HepG2 (cell line): Measurements from ENCODE around the gene TOP3B. TPM values are rescaled to one million over a fixed set of nuclear protein-coding genes. Genes with fewer than 3 reads are reported as not detected.

Source experiments
- ATAC-seq: fragments of 200-7000 bp; cut with Tn5 transposase; 3 replicates; pipeline ENCODE4 v1.9.1; 2020; ENCODE audit warnings: mild to moderate bottlenecking, moderate library complexity
- BruUV-seq: library from RNA; stranded (reverse); fragments of 400-500 nt; replicated peaks from 2 replicates; lab custom pipeline; 2021; lab: Mats Ljungman, UMichigan
- CTCF ChIA-PET: fragments of 300-600 bp; formaldehyde crosslinking; extraction: SDS; loops from one replicate; lab custom pipeline; 2021; ENCODE audit warnings: low total read pairs, inconsistent platforms, low intra/inter-chr PET ratio; lab: Yijun Ruan, JAX
- POLR2A ChIA-PET: fragments of 350-600 bp; sonication (Branson Sonifier 250); formaldehyde crosslinking; loops from one replicate; lab custom pipeline; 2020; ENCODE audit warnings: antibody characterized with exemption, inconsistent platforms; lab: Yijun Ruan, JAX
- DNase-seq: peaks from one replicate; pipeline ENCODE4 v3.0.0-alpha.2; 2015; ENCODE audit warnings: low spot score
- FAIRE-seq: peaks from 3 replicates; lab custom pipeline; 2011; peaks lifted over from hg19 to GRCh38; lab: Jason Lieb, UNC
- H2AFZ ChIP-seq: one replicate; pipeline ENCODE4 v1.6.1; 2011; ENCODE audit warnings: low read length, inconsistent platforms
- H3K27ac ChIP-seq: fragments of 300-600 bp; 3 replicates; pipeline ENCODE4 v1.8.0; 2011; ENCODE audit warnings: mixed run types, mild to moderate bottlenecking, mixed read lengths, low read length, inconsistent platforms; ENCODE audit not compliant: insufficient read depth; ENCODE audit errors: extremely low read length
- H3K27me3 ChIP-seq, 2 experiments: fragments of 200-600 bp in 1 of 2; 2 replicates in 1 of 2; 3 replicates in 1 of 2; pipeline versions ENCODE4 v1.6.0 to v1.8.0; 2011; ENCODE audit warnings: low read length in 2 of 2, mild to moderate bottlenecking in 2 of 2, moderate library complexity in 2 of 2, inconsistent platforms in 1 of 2; ENCODE audit not compliant: insufficient read depth in 2 of 2, control insufficient read depth in 1 of 2
- H3K36me3 ChIP-seq, 2 experiments: fragments of 200-600 bp in 1 of 2; replicated peaks in 1 of 2; 2 replicates in 1 of 2; 3 replicates in 1 of 2; pipeline versions ENCODE4 v1.5.1 to v1.8.0; 2011; ENCODE audit warnings: low read length in 2 of 2, inconsistent platforms in 1 of 2; ENCODE audit not compliant: insufficient read depth in 2 of 2, control insufficient read depth in 1 of 2
- H3K4me1 ChIP-seq: 2 replicates; pipeline ENCODE4 v1.5.1; 2012; ENCODE audit warnings: low read length, inconsistent platforms; ENCODE audit not compliant: insufficient read depth
- H3K4me2 ChIP-seq: 2 replicates; pipeline ENCODE4 v1.6.0; 2011; ENCODE audit warnings: low read depth, low read length, inconsistent platforms
- H3K4me3 ChIP-seq, 3 experiments: fragments of 200-600 bp in 1 of 3; sonication (generic), shearing (Covaris generic) in 1 of 3; replicated peaks in 1 of 3; 2 replicates each; pipeline ENCODE4 v1.5.1; 2011 to 2016; ENCODE audit warnings: low read length in 3 of 3, inconsistent platforms in 2 of 3, low read depth in 2 of 3, mild to moderate bottlenecking in 2 of 3, control low read depth in 1 of 3, mixed read lengths in 1 of 3; ENCODE audit not compliant: insufficient read depth in 1 of 3
- H3K79me2 ChIP-seq: one replicate; pipeline ENCODE4 v1.6.1; 2011; ENCODE audit warnings: low read length, inconsistent platforms; ENCODE audit not compliant: insufficient read depth
- H3K9ac ChIP-seq: 2 replicates; pipeline ENCODE4 v1.6.0; 2011; ENCODE audit warnings: mild to moderate bottlenecking, low read depth, low read length, inconsistent platforms; ENCODE audit not compliant: insufficient read depth
- H3K9me3 ChIP-seq: 2 replicates; pipeline ENCODE4 v1.5.1; 2012; ENCODE audit warnings: mild to moderate bottlenecking, low read length
- H4K20me1 ChIP-seq: 2 replicates; pipeline ENCODE4 v1.6.0; 2011; ENCODE audit warnings: inconsistent platforms, mild to moderate bottlenecking, low read length, moderate library complexity; ENCODE audit not compliant: insufficient read depth
- AGO2 ChIP-seq: fragments of 200-400 bp; formaldehyde crosslinking; optimal IDR thresholded peaks from 2 replicates; pipeline ENCODE3; 2017; ENCODE audit warnings: mild to moderate bottlenecking, low read depth, low read length, moderate library complexity
- IRF9 ChIP-seq: sonication (generic); formaldehyde crosslinking; IDR thresholded peaks from 2 replicates; pipeline ENCODE4 v1.8.0; 2022; ENCODE audit warnings: missing genetic modification reagents, mild to moderate bottlenecking, borderline replicate concordance
- ZNF703 ChIP-seq: sonication (generic); formaldehyde crosslinking; IDR thresholded peaks from 2 replicates; pipeline ENCODE4 v1.5.1; 2020; ENCODE audit warnings: missing genetic modification reagents, mild to moderate bottlenecking, moderate library complexity, borderline replicate concordance
- WGBS: methylation state at CpG from one replicate; pipeline ENCODE4 v1.1.6; 2017; ENCODE audit warnings: low lambda C conversion rate; 5-methylcytosine and 5-hydroxymethylcytosine counted together
- in situ Hi-C: cut with HindIII; loops from 2 replicates; pipeline ENCODE4 v1.10.0; 2017; ENCODE audit warnings: low pct_unique_long_range_greater_than_20kb; ENCODE audit not compliant: extremely low pct_ligation_motif_present
- intact Hi-C: fragments of 100-400 bp; cut with micrococcal nuclease; formaldehyde crosslinking; loops from one replicate; pipeline ENCODE4 v1.10.0; 2022; ENCODE audit not compliant: unreplicated experiment
- polyA plus RNA-seq, 8 experiments: library from polyadenylated mRNA; depleted of rRNA in 3 of 8; stranded (reverse) in 7 of 8; unstranded in 1 of 8; fragments of >200 nt; fragmentation: Illumina TruSeq in 4 of 8; extraction: Trizol in 4 of 8; gene quantifications; 2 replicates each; pipeline versions ENCODE4 v1.2.1 to v1.2.3, GENCODE V29; 2011 to 2016; ENCODE audit warnings: low read depth in 4 of 8, missing spikeins in 1 of 8, mixed read lengths in 1 of 8; ENCODE audit not compliant: insufficient read depth in 1 of 8
- total RNA-seq, 5 experiments: library from RNA; depleted of rRNA; stranded (reverse); fragments of >200 nt; fragmentation: Illumina TruSeq; extraction: Trizol; gene quantifications; 2 replicates each; pipeline ENCODE4 v1.2.3, GENCODE V29; 2016; ENCODE audit warnings: low read depth in 1 of 5

The TOP3B gene
- total and polyA plus RNA-seq, 2 of the 13 experiments (the other 11 are each of a cell fraction or from before 2014, with no cell fraction given): 28.5 to 29.7 TPM

GRCh38 chr22:21943571-21944448 lies 38.8 kb downstream of the TOP3B start:
- POLR2A ChIA-PET: no interaction called here

More at GRCh38 chr22:21943571-21944448, 38.8 kb downstream of the TOP3B start:
- H3K9ac ChIP-seq: no peak overlapping the region
- H2AFZ ChIP-seq: no peak overlapping the region
- DNase-seq: no peak
- no peaks in the 10 kb centered on the region for H3K79me2 ChIP-seq
- H3K27ac ChIP-seq: no peak overlapping the region
- peaks cover 4% of the 10 kb centered on the region for H3K4me1 ChIP-seq
- TF ChIP-seq AGO2: peak; percentile 43
- no peak for TF ChIP-seq ZNF703 (CRISPR knock-in tag)
- 0 out of 2 replicates have a peak, but pooled peaks have one; percentile 20 for TF ChIP-seq IRF9
- H3K36me3 ChIP-seq: peaks cover 5 to 25% of the 10 kb centered on the region in 2 experiments; a peak in 4 of 5 replicates
- no peak overlapping the region for H3K4me2 ChIP-seq
- 0 out of 2 replicates have a peak, but pooled peaks cover 4% of the 10 kb centered on the region for H4K20me1 ChIP-seq
- in situ Hi-C loops (no loop called here), intact Hi-C loops (no loop called here)
- WGBS: 96% methylated on average over 18 of the region's 18 CpGs
- no peaks in the 10 kb centered on the region for H3K27me3 ChIP-seq
- no peak for ATAC-seq
- CTCF ChIA-PET: no interaction called here
- no peak for FAIRE-seq
- H3K9me3 ChIP-seq: no peaks in the 10 kb centered on the region
- BruUV-seq: no TSS peak
- H3K4me3 ChIP-seq: no peak overlapping the region
